WTC11 (cell line): ENCODE measurements around the gene SLC24A3. TPM values are rescaled to one million over a fixed set of nuclear protein-coding genes. Genes with fewer than 3 reads are reported as not detected.

ENCODE experiments used
- ATAC-seq: fragments of 200-7000 bp; cut with Tn5 transposase; 2 replicates; pipeline ENCODE4 v1.10.0; 2021; ENCODE audit warnings: mild to moderate bottlenecking, moderate library complexity
- CTCF ChIA-PET: fragments of 300-600 bp; sonication (Branson Sonifier 250); formaldehyde crosslinking; loops from one replicate; lab custom pipeline; 2021; ENCODE audit warnings: antibody characterized with exemption; lab: Charles Lee
- POLR2A ChIA-PET: fragments of 350-600 bp; sonication (Branson Sonifier 250); formaldehyde crosslinking; loops from one replicate; lab custom pipeline; 2021; ENCODE audit warnings: antibody characterized with exemption; lab: Charles Lee
- DNase-seq: peaks from one replicate; pipeline ENCODE4 v3.0.0; 2021; ENCODE audit warnings: low spot score
- H3K27ac Mint-ChIP-seq: 2 replicates; pipeline ENCODE4 v1.8.0; 2021; ENCODE audit warnings: mixed read lengths
- H3K27me3 Mint-ChIP-seq: 2 replicates; pipeline ENCODE4 v1.8.0; 2021; ENCODE audit warnings: low read depth, mild to moderate bottlenecking, moderate library complexity, mixed read lengths
- H3K36me3 Mint-ChIP-seq: 2 replicates; pipeline ENCODE4 v1.8.0; 2021; ENCODE audit warnings: mixed read lengths
- H3K4me1 Mint-ChIP-seq: 2 replicates; pipeline ENCODE4 v1.8.0; 2022; ENCODE audit warnings: mixed read lengths
- H3K4me3 Mint-ChIP-seq: 2 replicates; pipeline ENCODE4 v1.8.0; 2021; ENCODE audit warnings: mild to moderate bottlenecking, moderate library complexity, mixed read lengths
- H3K9me3 Mint-ChIP-seq: 2 replicates; pipeline ENCODE4 v1.8.0; 2021; ENCODE audit warnings: mixed read lengths
- CREB1 ChIP-seq: sonication (generic); formaldehyde crosslinking; IDR thresholded peaks from 2 replicates; pipeline ENCODE4 v1.8.0; 2023; ENCODE audit warnings: mild to moderate bottlenecking, missing genetic modification reagents
- CREM ChIP-seq: sonication (generic); formaldehyde crosslinking; IDR thresholded peaks from 2 replicates; pipeline ENCODE4 v1.8.1; 2022; ENCODE audit warnings: mild to moderate bottlenecking, missing genetic modification reagents, moderate library complexity
- KAT7 ChIP-seq: sonication (generic); formaldehyde crosslinking; IDR thresholded peaks from 2 replicates; pipeline ENCODE4 v1.8.1; 2023; ENCODE audit warnings: missing genetic modification reagents, mild to moderate bottlenecking, borderline replicate concordance
- MXD4 ChIP-seq: fragments of 250-450 bp; sonication (Bioruptor Pico); IDR thresholded peaks from 2 replicates; pipeline ENCODE4 v1.8.0; 2021; ENCODE audit warnings: mild to moderate bottlenecking, moderate library complexity, borderline replicate concordance
- NFYB ChIP-seq: sonication (generic); formaldehyde crosslinking; conservative IDR thresholded peaks from 2 replicates; pipeline ENCODE4 v1.8.0; 2022; ENCODE audit warnings: low read depth, missing genetic modification reagents
- NR2C2 ChIP-seq: sonication (generic); formaldehyde crosslinking; IDR thresholded peaks from 2 replicates; pipeline ENCODE4 v1.8.0; 2022; ENCODE audit warnings: mild to moderate bottlenecking, missing genetic modification reagents
- NR3C1 ChIP-seq: sonication (generic); formaldehyde crosslinking; conservative IDR thresholded peaks from 2 replicates; pipeline ENCODE4 v1.8.1; 2023; ENCODE audit warnings: low read depth, mild to moderate bottlenecking, missing genetic modification reagents
- OVOL2 ChIP-seq: fragments of 250-450 bp; sonication (Bioruptor Pico); IDR thresholded peaks from 2 replicates; pipeline ENCODE4 v1.9.0; 2021; ENCODE audit warnings: mild to moderate bottlenecking, borderline replicate concordance
- RELA ChIP-seq: sonication (generic); formaldehyde crosslinking; IDR thresholded peaks from 2 replicates; pipeline ENCODE4 v1.8.1; 2022; ENCODE audit warnings: missing genetic modification reagents, mild to moderate bottlenecking, borderline replicate concordance
- SMAD3 ChIP-seq: sonication (generic); formaldehyde crosslinking; IDR thresholded peaks from 2 replicates; pipeline ENCODE4 v1.8.0; 2022; ENCODE audit warnings: missing genetic modification reagents, mild to moderate bottlenecking, borderline replicate concordance
- SOX15 ChIP-seq: fragments of 250-450 bp; sonication (Bioruptor Pico); IDR thresholded peaks from 2 replicates; pipeline ENCODE4 v1.9.0; 2021; ENCODE audit warnings: mild to moderate bottlenecking
- TEAD4 ChIP-seq: sonication (generic); formaldehyde crosslinking; IDR thresholded peaks from 2 replicates; pipeline ENCODE4 v1.8.0; 2022; ENCODE audit warnings: mild to moderate bottlenecking, missing genetic modification reagents
- ZBTB21 ChIP-seq: sonication (generic); formaldehyde crosslinking; IDR thresholded peaks from 2 replicates; pipeline ENCODE4 v1.8.1; 2023; ENCODE audit warnings: mild to moderate bottlenecking, missing genetic modification reagents, borderline replicate concordance
- ZNF121 ChIP-seq: sonication (generic); formaldehyde crosslinking; IDR thresholded peaks from 2 replicates; pipeline ENCODE4 v1.8.0; 2023; ENCODE audit warnings: missing genetic modification reagents
- total RNA-seq: library from RNA; stranded (reverse); gene quantifications from 3 replicates; pipeline ENCODE4 v1.2.3, GENCODE V29; 2021
- TF ChIP-seq, protein P1 (sequence below): sonication (generic); formaldehyde crosslinking; IDR thresholded peaks from 2 replicates; pipeline ENCODE4 v1.8.0; 2023; ENCODE audit warnings: missing genetic modification reagents
- TF ChIP-seq, protein P2 (sequence below): fragments of 250-450 bp; sonication (Bioruptor Pico); IDR thresholded peaks from 2 replicates; pipeline ENCODE4 v1.9.0; 2021; ENCODE audit warnings: moderate library complexity, mild to moderate bottlenecking, inconsistent platforms, borderline replicate concordance
- TF ChIP-seq, protein P3 (sequence below): fragments of 250-450 bp; sonication (Bioruptor Pico); IDR thresholded peaks from 2 replicates; pipeline ENCODE4 v1.9.0; 2021; ENCODE audit warnings: mild to moderate bottlenecking
- TF ChIP-seq, protein P4 (sequence below): sonication (generic); formaldehyde crosslinking; IDR thresholded peaks from 2 replicates; pipeline ENCODE4 v1.8.0; 2022; ENCODE audit warnings: mild to moderate bottlenecking, missing genetic modification reagents
- TF ChIP-seq, protein P5 (sequence below): sonication (generic); formaldehyde crosslinking; IDR thresholded peaks from 2 replicates; pipeline ENCODE4 v1.8.1; 2023; ENCODE audit warnings: mild to moderate bottlenecking, missing genetic modification reagents, moderate library complexity
- TF ChIP-seq, protein P6 (sequence below): fragments of 250-450 bp; sonication (Bioruptor Pico); conservative IDR thresholded peaks from 2 replicates; pipeline ENCODE4 v1.9.0; 2021; ENCODE audit warnings: mild to moderate bottlenecking

SLC24A3 gene
- total RNA-seq, 1 experiment from 2014 or later, result 5.7 TPM

DNA sequence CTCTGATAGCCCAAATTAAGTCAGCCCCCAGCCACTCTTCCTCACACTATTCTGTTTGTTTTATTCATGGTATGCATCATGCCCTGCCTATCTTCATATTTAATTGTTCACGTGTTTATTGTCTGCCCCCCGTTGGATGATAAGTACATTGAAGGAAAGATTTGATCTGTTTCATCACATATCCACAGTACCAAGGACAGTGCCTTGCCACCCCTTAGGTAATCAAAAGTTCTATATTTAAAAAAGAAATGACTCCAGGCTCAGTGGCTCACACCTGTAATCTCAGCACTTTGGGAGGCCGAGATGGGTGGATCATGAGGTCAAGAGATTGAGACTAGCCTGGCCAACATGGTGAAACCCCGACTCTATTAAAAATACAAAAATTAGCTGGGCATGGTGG is 535.5 kb downstream of the SLC24A3 start (continued):
- TF ChIP-seq CREB1, result no peak
- TF ChIP-seq, protein P1, sequence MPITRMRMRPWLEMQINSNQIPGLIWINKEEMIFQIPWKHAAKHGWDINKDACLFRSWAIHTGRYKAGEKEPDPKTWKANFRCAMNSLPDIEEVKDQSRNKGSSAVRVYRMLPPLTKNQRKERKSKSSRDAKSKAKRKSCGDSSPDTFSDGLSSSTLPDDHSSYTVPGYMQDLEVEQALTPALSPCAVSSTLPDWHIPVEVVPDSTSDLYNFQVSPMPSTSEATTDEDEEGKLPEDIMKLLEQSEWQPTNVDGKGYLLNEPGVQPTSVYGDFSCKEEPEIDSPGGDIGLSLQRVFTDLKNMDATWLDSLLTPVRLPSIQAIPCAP (CRISPR knock-in tag), result no peak
- TF ChIP-seq NR3C1 (CRISPR knock-in tag), result no peak
- TF ChIP-seq, all 79 proteins: peak for 0

DNA sequence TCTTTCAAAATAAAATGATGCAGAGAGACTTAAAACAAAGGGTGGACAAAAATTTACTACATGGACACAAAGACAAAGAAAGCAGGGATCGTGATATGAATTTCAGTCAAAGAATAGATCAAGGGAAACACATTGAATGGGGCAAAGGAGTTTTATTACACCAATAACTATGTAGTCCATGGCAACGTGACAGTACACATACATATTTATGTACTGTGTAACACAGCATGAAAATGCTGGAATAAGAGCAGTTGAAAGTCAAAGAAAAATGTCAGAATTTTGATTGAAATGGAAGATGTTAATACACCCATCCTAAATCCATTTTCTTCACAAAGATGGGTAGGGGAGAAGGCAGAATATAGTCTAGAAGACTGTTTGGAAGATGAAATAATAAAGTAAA is 536.2 kb downstream of the SLC24A3 start:
- peaks cover 9% of the 10 kb centered on the region for H3K36me3 Mint-ChIP-seq

DNA sequence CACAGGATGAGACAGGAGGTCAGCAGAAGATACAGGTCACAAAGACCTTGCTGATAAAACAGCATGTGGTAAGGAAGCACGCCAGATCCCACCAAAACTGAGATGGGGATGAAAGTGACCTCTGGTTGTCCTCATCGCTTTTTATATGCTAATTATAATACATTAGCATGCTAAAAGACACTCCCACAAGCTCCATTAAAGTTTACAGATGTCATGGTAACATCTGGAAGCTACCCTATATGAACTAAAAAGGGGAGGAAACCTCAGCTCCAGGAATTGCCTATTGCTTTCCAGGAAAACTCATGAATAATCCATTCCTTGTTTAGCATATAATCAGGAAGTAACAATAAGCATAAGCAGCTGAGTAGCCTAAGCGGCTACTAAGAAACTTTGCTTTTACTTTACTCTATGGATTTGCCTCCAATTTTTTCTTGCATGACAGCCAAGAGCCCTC is 537.2 kb downstream of the SLC24A3 start:
- H3K27me3 Mint-ChIP-seq, result peaks cover 35% of the 10 kb centered on the region
- H3K27ac Mint-ChIP-seq, result no peak overlapping the region
- peaks cover 20% of the 10 kb centered on the region for H3K9me3 Mint-ChIP-seq
- ChIA-PET CTCF (no interaction called here), POLR2A (no interaction called here)
- ATAC-seq (peak; percentile 87), DNase-seq (no peak)
- TF ChIP-seq, protein P2, sequence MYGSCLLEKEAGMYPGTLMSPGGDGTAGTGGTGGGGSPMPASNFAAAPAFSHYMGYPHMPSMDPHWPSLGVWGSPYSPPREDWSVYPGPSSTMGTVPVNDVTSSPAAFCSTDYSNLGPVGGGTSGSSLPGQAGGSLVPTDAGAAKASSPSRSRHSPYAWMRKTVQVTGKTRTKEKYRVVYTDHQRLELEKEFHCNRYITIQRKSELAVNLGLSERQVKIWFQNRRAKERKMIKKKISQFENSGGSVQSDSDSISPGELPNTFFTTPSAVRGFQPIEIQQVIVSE, result no peak
- TF ChIP-seq RELA (CRISPR knock-in tag) (no peak), ZBTB21 (no peak), TEAD4 (CRISPR knock-in tag) (no peak)
- TF ChIP-seq, protein P3, sequence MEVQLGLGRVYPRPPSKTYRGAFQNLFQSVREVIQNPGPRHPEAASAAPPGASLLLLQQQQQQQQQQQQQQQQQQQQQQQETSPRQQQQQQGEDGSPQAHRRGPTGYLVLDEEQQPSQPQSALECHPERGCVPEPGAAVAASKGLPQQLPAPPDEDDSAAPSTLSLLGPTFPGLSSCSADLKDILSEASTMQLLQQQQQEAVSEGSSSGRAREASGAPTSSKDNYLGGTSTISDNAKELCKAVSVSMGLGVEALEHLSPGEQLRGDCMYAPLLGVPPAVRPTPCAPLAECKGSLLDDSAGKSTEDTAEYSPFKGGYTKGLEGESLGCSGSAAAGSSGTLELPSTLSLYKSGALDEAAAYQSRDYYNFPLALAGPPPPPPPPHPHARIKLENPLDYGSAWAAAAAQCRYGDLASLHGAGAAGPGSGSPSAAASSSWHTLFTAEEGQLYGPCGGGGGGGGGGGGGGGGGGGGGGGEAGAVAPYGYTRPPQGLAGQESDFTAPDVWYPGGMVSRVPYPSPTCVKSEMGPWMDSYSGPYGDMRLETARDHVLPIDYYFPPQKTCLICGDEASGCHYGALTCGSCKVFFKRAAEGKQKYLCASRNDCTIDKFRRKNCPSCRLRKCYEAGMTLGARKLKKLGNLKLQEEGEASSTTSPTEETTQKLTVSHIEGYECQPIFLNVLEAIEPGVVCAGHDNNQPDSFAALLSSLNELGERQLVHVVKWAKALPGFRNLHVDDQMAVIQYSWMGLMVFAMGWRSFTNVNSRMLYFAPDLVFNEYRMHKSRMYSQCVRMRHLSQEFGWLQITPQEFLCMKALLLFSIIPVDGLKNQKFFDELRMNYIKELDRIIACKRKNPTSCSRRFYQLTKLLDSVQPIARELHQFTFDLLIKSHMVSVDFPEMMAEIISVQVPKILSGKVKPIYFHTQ (CRISPR knock-in tag), result no peak
- peaks cover 5% of the 10 kb centered on the region for H3K4me1 Mint-ChIP-seq
- H3K36me3 Mint-ChIP-seq, result peaks cover 9% of the 10 kb centered on the region
- no peak overlapping the region for H3K4me3 Mint-ChIP-seq

More for the DNA sequence above, 536.2 kb downstream of the SLC24A3 start:
- ATAC-seq, result no peak
- POLR2A ChIA-PET, result no interaction called here
- no peak for DNase-seq
- CTCF ChIA-PET, result no interaction called here
- TF ChIP-seq OVOL2 (CRISPR knock-in tag) (no peak), CREM (CRISPR knock-in tag) (no peak), SMAD3 (CRISPR knock-in tag) (no peak), NFYB (CRISPR knock-in tag) (no peak), RELA (CRISPR knock-in tag) (no peak), NR2C2 (CRISPR knock-in tag) (no peak), ZNF121 (CRISPR knock-in tag) (no peak), MXD4 (CRISPR knock-in tag) (no peak), SOX15 (CRISPR knock-in tag) (no peak), KAT7 (CRISPR knock-in tag) (no peak)
- TF ChIP-seq, protein P4, sequence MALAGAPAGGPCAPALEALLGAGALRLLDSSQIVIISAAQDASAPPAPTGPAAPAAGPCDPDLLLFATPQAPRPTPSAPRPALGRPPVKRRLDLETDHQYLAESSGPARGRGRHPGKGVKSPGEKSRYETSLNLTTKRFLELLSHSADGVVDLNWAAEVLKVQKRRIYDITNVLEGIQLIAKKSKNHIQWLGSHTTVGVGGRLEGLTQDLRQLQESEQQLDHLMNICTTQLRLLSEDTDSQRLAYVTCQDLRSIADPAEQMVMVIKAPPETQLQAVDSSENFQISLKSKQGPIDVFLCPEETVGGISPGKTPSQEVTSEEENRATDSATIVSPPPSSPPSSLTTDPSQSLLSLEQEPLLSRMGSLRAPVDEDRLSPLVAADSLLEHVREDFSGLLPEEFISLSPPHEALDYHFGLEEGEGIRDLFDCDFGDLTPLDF, result no peak
- TF ChIP-seq, protein P5, sequence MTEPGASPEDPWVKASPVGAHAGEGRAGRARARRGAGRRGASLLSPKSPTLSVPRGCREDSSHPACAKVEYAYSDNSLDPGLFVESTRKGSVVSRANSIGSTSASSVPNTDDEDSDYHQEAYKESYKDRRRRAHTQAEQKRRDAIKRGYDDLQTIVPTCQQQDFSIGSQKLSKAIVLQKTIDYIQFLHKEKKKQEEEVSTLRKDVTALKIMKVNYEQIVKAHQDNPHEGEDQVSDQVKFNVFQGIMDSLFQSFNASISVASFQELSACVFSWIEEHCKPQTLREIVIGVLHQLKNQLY (CRISPR knock-in tag), result no peak
- TF ChIP-seq, protein P6, sequence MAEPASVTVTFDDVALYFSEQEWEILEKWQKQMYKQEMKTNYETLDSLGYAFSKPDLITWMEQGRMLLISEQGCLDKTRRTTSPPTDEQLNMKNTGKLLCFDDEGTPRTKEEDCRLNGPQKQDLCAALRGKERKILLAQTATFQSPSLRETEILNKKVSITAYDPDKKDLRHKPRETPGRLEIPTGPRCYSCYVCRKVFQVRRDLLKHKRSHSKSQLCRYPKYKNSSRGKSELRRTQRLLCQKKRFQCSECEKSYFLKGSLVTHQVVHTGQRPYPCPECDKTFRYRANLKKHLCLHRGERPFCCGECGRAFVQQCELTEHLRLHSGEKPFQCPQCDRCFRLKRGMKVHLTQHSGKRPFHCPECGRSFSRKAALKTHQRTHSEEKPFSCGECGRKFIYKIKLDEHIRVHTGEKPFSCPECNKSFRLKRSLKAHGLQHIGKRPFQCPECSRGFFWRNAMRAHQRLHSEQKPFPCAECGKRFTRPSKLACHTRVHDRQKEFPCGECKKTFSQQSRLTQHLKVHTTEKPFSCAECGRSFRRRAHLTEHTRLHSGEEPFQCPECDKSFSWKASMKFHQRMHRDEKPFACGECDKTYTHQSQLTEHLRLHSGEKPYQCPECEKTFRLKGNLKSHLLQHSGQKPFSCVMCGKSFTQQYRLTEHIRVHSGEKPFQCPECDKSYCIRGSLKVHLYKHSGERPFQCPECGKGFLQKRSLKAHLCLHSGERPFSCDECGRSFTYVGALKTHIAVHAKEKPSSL (CRISPR knock-in tag), result no peak
- H3K9me3 Mint-ChIP-seq, result peaks cover 22% of the 10 kb centered on the region
- H3K27ac Mint-ChIP-seq, result no peak overlapping the region
- peaks cover 11% of the 10 kb centered on the region for H3K4me1 Mint-ChIP-seq
- H3K27me3 Mint-ChIP-seq, result peaks cover 33% of the 10 kb centered on the region
- no peak overlapping the region for H3K4me3 Mint-ChIP-seq
